Natural killer cell (primary cell): ENCODE data around the gene ADAM15. TPM values are rescaled to one million over a fixed set of nuclear protein-coding genes. Genes with fewer than 3 reads are reported as not detected.

Experiments used
- ATAC-seq, 3 donors: fragments of 150-1000 bp in 2 of 3; fragments of 200-7000 bp in 1 of 3; cut with Tn5 transposase; 1 replicate in 1 of 3; 2 replicates in 2 of 3; pipeline ENCODE4 v1.10.0; 2021; ENCODE audit warnings: mild to moderate bottlenecking in 2 of 3, moderate library complexity in 2 of 3
- DNase-seq, 2 donors: peaks; one replicate each; pipeline versions ENCODE4 v3.0.0 to v3.0.0-alpha.2; 2013 to 2021; ENCODE audit warnings: mixed read lengths in 1 of 2
- H3K27ac ChIP-seq: one replicate; pipeline ENCODE4 v1.5.1; 2013; ENCODE audit warnings: mild to moderate bottlenecking, low read length
- H3K27me3 ChIP-seq: one replicate; pipeline ENCODE4 v1.6.1; 2013; ENCODE audit warnings: low read length; ENCODE audit not compliant: control insufficient read depth, insufficient read depth
- H3K36me3 ChIP-seq: one replicate; pipeline ENCODE4 v1.6.1; 2013; ENCODE audit warnings: low read length; ENCODE audit not compliant: control insufficient read depth, insufficient read depth
- H3K4me1 ChIP-seq: one replicate; pipeline ENCODE4 v1.6.1; 2013; ENCODE audit warnings: low read length; ENCODE audit not compliant: control insufficient read depth, insufficient read depth
- H3K4me3 ChIP-seq: one replicate; pipeline ENCODE4 v1.5.1; 2013; ENCODE audit warnings: low read length
- H3K9me3 ChIP-seq: one replicate; pipeline ENCODE4 v1.6.1; 2013; ENCODE audit warnings: low read length; ENCODE audit not compliant: control insufficient read depth, insufficient read depth
- H3K27ac Mint-ChIP-seq, 2 donors: one replicate each; pipeline ENCODE4 v1.8.0; 2022; ENCODE audit warnings: mild to moderate bottlenecking in 2 of 2, mixed read lengths in 2 of 2, moderate library complexity in 1 of 2
- H3K27me3 Mint-ChIP-seq, 2 donors: one replicate each; pipeline ENCODE4 v1.8.0; 2022; ENCODE audit warnings: low read depth in 2 of 2, mixed read lengths in 2 of 2
- H3K36me3 Mint-ChIP-seq: one replicate; pipeline ENCODE4 v1.8.0; 2022; ENCODE audit warnings: mixed read lengths
- H3K4me1 Mint-ChIP-seq, 2 donors: one replicate each; pipeline ENCODE4 v1.8.0; 2022; ENCODE audit warnings: mixed read lengths in 2 of 2
- H3K4me3 Mint-ChIP-seq: one replicate; pipeline ENCODE4 v1.8.0; 2022; ENCODE audit warnings: mild to moderate bottlenecking, moderate library complexity, mixed read lengths
- H3K9me3 Mint-ChIP-seq, 2 donors: one replicate each; pipeline ENCODE4 v1.8.0; 2022; ENCODE audit warnings: mixed read lengths in 2 of 2
- CTCF ChIP-seq: fragments of 200-600 bp; IDR thresholded peaks from one replicate; pipeline ENCODE4 v1.8.0; 2022; ENCODE audit warnings: antibody characterized with exemption
- WGBS: methylation state at CpG from one replicate; pipeline ENCODE4 v1.1.7; 2013; ENCODE audit warnings: missing lambda C conversion rate; ENCODE audit not compliant: insufficient coverage; 5-methylcytosine and 5-hydroxymethylcytosine counted together
- intact Hi-C: fragments of 100-400 bp; cut with micrococcal nuclease; formaldehyde crosslinking; loops from one replicate; pipeline ENCODE4 v1.14.2; 2022
- total RNA-seq, 4 donors: library from RNA; stranded (reverse); fragments of 120-200 nt in 1 of 4; gene quantifications; one replicate each; pipeline versions ENCODE4 v1.2.3 to v1.2.4, GENCODE V29; 2013 to 2022

Gene ADAM15
- total RNA-seq, 3 donors from 2014 or later (not counting 1 experiment from before 2014, with no cell fraction given) = 54.6 to 83.2 (median 64.7) TPM

- Mint-ChIP-seq H3K27ac (peak overlapping the region in 1 of 2 donors; percentile 66), H3K4me1 (peaks cover 19 to 37% of the 10 kb centered on the region in 2 donors), H3K27me3 (peaks cover 0 to 2% of the 10 kb centered on the region in 2 donors), H3K36me3 (no peaks in the 10 kb centered on the region), H3K4me3 (no peak overlapping the region), H3K9me3 (no peaks in the 10 kb centered on the region)
- Histone ChIP-seq H3K27ac (no peak overlapping the region), H3K36me3 (peaks cover 13% of the 10 kb centered on the region), H3K9me3 (no peaks in the 10 kb centered on the region), H3K4me1 (peaks cover 33% of the 10 kb centered on the region), H3K4me3 (no peak overlapping the region), H3K27me3 (no peaks in the 10 kb centered on the region)
- WGBS = 51% methylated on average over 14 of the region's 21 CpGs
- TF ChIP-seq CTCF = peak; percentile 93
- DNase-seq (peak; percentile 95 to 96), ATAC-seq (peak; percentile 67 to 78 (median 67))
- intact Hi-C loops = loop anchor here (1.0 to 5.0 kb wide), 5 partner anchors 16 to 503 kb away; partner anchors contain the start of genes CKS1B, PMVK, SHC1 and UBE2Q1
Measured at GRCh38 chr1:155061381-155062150, 10.4 kb downstream of the ADAM15 start.

- no peak for DNase-seq
- ATAC-seq = no peak
- H3K27ac Mint-ChIP-seq = no peak overlapping the region
- H3K4me3 Mint-ChIP-seq = no peak overlapping the region
- no peak overlapping the region for H3K27ac ChIP-seq
- H3K9me3 Mint-ChIP-seq = no peaks in the 10 kb centered on the region
- H3K27me3 ChIP-seq = no peaks in the 10 kb centered on the region
- intact Hi-C loops = loop anchor here (5.0 kb wide), 3 partner anchors 60 to 125 kb away; partner anchors contain the start of genes CKS1B, PMVK, SHC1 and ZBTB7B
- 77% methylated on average over 29 of the region's 29 CpGs for WGBS
- H3K4me1 Mint-ChIP-seq = peaks cover 19 to 37% of the 10 kb centered on the region in 2 donors
- H3K4me1 ChIP-seq = peaks cover 33% of the 10 kb centered on the region
- no peak for TF ChIP-seq CTCF
- H3K36me3 ChIP-seq = peaks cover 13% of the 10 kb centered on the region
- no peaks in the 10 kb centered on the region for H3K36me3 Mint-ChIP-seq
- H3K9me3 ChIP-seq = no peaks in the 10 kb centered on the region
- H3K4me3 ChIP-seq = no peak overlapping the region
- H3K27me3 Mint-ChIP-seq = peaks cover 0 to 2% of the 10 kb centered on the region in 2 donors
Measured at GRCh38 chr1:155062151-155062686, 11.1 kb downstream of the ADAM15 start.

GRCh38 chr1:155062702-155063411 lies 11.7 kb downstream of the ADAM15 start:
- Histone ChIP-seq H3K4me3 (peak overlapping the region; percentile 57), H3K9me3 (no peaks in the 10 kb centered on the region), H3K36me3 (peaks cover 10% of the 10 kb centered on the region), H3K4me1 (peaks cover 33% of the 10 kb centered on the region), H3K27ac (no peak overlapping the region), H3K27me3 (no peaks in the 10 kb centered on the region)
- intact Hi-C loops = loop anchor here (1.0 to 5.0 kb wide), 4 partner anchors 22 to 126 kb away; partner anchors contain the start of genes CKS1B, PMVK, SHC1 and ZBTB7B
- Mint-ChIP-seq H3K36me3 (no peaks in the 10 kb centered on the region), H3K27me3 (peaks cover 0 to 2% of the 10 kb centered on the region in 2 donors), H3K4me1 (peaks cover 19 to 37% of the 10 kb centered on the region in 2 donors), H3K9me3 (no peaks in the 10 kb centered on the region), H3K27ac (peak overlapping the region; percentile 71 to 80), H3K4me3 (peak overlapping the region; percentile 92)
- TF ChIP-seq CTCF = peak; percentile 72
- peak; percentile 53 to 80 for DNase-seq
- WGBS = 5% methylated on average over 46 of the region's 46 CpGs
- ATAC-seq = peak in 1 of 3 donors; percentile 16
